AG04450 (cell line): ENCODE results near the gene KCNMB2. TPM values are rescaled to one million over a fixed set of nuclear protein-coding genes. Genes with fewer than 3 reads are reported as not detected.

Experiments used
- CTCF ChIA-PET: fragments of 300-600, 350-600 bp; formaldehyde crosslinking; extraction: SDS; loops from one replicate; lab custom pipeline; 2022; ENCODE audit warnings: antibody characterized with exemption, inconsistent platforms; lab: Charles Lee
- POLR2A ChIA-PET: fragments of 350-600 bp; formaldehyde crosslinking; extraction: SDS; loops from one replicate; lab custom pipeline; 2021; ENCODE audit warnings: antibody characterized with exemption, inconsistent platforms; lab: Yijun Ruan, JAX
- DNase-seq: peaks from one replicate; pipeline ENCODE4 v3.0.0-alpha.2; 2011; ENCODE audit warnings: low read depth, low spot score
- H3K27ac ChIP-seq: one replicate; pipeline ENCODE4 v1.5.1; 2012; ENCODE audit warnings: low read depth, low read length, control low read depth
- H3K27me3 ChIP-seq: one replicate; pipeline ENCODE4 v1.6.0; 2012; ENCODE audit warnings: low read length; ENCODE audit not compliant: control insufficient read depth, insufficient read depth
- H3K4me3 ChIP-seq: 2 replicates; pipeline ENCODE4 v1.5.1; 2011; ENCODE audit warnings: mild to moderate bottlenecking, low read depth, low read length, control low read depth
- H3K9me3 ChIP-seq: 2 replicates; pipeline ENCODE4 v1.5.1; 2012; ENCODE audit warnings: low read length; ENCODE audit not compliant: control insufficient read depth, insufficient read depth
- polyA plus RNA-seq: library from polyadenylated mRNA; depleted of rRNA; stranded (reverse); fragments of >200 nt; gene quantifications from 2 replicates; pipeline ENCODE4 v1.2.3, GENCODE V29; 2011
- TF ChIP-seq, protein P1 (sequence below): IDR thresholded peaks from 2 replicates; pipeline ENCODE4 v1.5.1; 2011; ENCODE audit warnings: low read depth, low read length, control low read depth, inconsistent platforms

KCNMB2 gene
- polyA plus RNA-seq, 1 experiment: not detected

DNA sequence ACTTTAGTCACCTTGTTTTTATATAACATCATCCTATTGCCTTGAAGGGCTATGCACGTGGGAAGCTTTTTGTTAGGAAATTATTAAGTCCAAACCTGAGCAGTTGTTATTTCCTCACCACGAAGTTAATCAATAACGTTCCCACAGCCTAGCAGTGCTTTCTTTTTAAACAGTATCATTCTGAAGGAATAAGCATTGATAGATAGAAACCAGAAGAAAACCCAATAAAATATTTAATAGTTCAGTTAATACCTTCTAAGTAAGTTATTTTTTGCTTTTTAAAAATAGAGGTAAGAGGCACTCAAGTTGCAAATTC, 149.3 kb downstream of the KCNMB2 start:
- Histone ChIP-seq H3K9me3 (no peaks in the 10 kb centered on the region), H3K27me3 (no peaks in the 10 kb centered on the region), H3K27ac (no peak overlapping the region), H3K4me3 (no peak overlapping the region)
- CTCF ChIA-PET: no interaction called here
- TF ChIP-seq, protein P1, sequence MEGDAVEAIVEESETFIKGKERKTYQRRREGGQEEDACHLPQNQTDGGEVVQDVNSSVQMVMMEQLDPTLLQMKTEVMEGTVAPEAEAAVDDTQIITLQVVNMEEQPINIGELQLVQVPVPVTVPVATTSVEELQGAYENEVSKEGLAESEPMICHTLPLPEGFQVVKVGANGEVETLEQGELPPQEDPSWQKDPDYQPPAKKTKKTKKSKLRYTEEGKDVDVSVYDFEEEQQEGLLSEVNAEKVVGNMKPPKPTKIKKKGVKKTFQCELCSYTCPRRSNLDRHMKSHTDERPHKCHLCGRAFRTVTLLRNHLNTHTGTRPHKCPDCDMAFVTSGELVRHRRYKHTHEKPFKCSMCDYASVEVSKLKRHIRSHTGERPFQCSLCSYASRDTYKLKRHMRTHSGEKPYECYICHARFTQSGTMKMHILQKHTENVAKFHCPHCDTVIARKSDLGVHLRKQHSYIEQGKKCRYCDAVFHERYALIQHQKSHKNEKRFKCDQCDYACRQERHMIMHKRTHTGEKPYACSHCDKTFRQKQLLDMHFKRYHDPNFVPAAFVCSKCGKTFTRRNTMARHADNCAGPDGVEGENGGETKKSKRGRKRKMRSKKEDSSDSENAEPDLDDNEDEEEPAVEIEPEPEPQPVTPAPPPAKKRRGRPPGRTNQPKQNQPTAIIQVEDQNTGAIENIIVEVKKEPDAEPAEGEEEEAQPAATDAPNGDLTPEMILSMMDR: no peak
- no peak for DNase-seq
- POLR2A ChIA-PET: no interaction called here

DNA sequence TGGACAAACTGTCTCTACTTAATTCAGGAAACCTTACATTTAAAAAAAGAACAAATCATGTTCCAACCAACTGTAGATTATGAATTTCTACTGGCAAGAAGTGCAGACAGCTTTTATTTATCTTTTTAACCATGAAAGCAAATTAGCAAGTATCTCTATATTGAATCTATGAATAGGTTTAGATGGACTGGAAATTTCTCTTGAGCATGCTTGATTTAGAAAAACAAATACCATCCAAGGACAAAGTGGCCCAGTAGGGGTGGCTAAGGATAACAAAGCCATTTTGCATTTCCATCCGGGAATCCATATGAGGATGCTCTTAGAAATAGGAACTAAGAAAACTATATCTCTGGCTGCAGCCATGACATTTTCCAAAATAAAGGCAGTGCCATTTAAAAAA, 150.6 kb downstream of the KCNMB2 start:
- ChIA-PET POLR2A (no interaction called here), CTCF (no interaction called here)
- Histone ChIP-seq H3K9me3 (no peaks in the 10 kb centered on the region), H3K4me3 (no peak overlapping the region), H3K27ac (no peak overlapping the region), H3K27me3 (no peaks in the 10 kb centered on the region)
- TF ChIP-seq, protein P1: no peak
- DNase-seq: no peak

DNA sequence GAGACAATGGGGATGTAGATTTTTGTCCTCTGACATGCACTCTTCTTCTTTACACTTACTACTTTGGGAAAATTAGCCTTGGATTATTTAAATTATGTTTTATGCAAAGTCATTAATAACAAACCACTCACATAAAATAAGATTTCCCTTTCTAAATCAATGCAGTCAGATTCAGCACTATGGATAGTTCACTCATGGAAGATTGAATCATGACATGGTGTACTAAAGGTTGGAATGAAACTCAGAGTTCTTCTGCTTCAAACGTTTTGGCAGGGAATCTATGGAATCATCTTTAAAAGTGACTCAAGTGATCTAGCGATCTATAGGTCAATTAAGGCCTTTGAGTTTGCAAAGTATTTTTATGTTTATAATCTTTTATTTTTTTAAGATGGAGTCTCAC, 154.3 kb downstream of the KCNMB2 start:
- DNase-seq: no peak
- TF ChIP-seq, protein P1: no peak
- H3K9me3 ChIP-seq: no peaks in the 10 kb centered on the region
- H3K27ac ChIP-seq: no peak overlapping the region
- POLR2A ChIA-PET: no interaction called here
- CTCF ChIA-PET: no interaction called here
- H3K27me3 ChIP-seq: no peaks in the 10 kb centered on the region
- no peak overlapping the region for H3K4me3 ChIP-seq

DNA sequence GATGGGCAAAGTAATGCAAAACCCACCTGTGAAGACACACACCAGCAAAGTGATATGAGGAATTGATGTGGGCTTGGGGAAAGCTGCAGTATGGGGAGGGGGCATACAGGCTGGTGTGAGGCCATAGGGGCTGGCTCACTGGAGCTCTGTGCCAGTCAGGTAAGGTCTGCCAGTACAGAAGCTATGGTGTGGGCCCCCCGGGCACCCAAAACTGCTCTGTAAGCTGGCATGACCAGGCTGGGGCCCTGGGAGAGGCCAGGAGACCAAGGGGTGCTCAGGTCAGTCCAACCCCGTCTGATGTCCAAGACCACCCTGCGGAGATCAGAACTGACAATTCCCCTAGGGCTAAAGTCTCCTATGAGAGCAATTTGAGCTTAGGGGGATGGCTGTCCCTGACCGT, 163.1 kb downstream of the KCNMB2 start:
- TF ChIP-seq, protein P1: no peak
- no peak overlapping the region for H3K4me3 ChIP-seq
- no peaks in the 10 kb centered on the region for H3K27me3 ChIP-seq
- peaks cover 7% of the 10 kb centered on the region; the same call in 1 of the 2 replicates for H3K9me3 ChIP-seq
- ChIA-PET CTCF (no interaction called here), POLR2A (no interaction called here)
- no peak for DNase-seq
- no peak overlapping the region for H3K27ac ChIP-seq

DNA sequence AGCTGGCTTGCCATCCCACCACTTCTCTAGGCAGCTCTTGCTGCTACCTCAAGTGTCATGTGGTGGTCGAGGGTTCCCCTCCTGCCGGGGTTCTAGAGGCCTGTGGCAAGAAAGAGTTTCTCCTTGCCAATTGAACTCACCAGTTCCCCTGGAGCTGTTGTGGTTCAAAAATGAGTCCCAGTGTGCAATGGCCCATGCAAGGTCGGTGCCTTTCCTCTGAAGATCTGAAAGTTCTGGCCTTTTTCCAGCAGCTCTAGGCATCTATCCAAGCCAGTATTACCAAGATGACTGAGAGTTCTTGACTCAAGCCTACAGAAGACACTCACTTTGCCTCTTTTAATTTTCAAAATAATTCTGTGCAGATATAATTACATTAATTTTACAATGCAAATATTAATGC, 163.6 kb downstream of the KCNMB2 start:
- DNase-seq: no peak
- POLR2A ChIA-PET: no interaction called here
- CTCF ChIA-PET: interaction anchor here (0.7 kb wide), 1 partner anchor 313 kb away, joined by 3 read pairs; no protein-coding TSS in a partner anchor
- TF ChIP-seq, protein P1: no peak
- Histone ChIP-seq H3K9me3 (peaks cover 7% of the 10 kb centered on the region; the same call in 1 of the 2 replicates), H3K27ac (no peak overlapping the region), H3K27me3 (no peaks in the 10 kb centered on the region), H3K4me3 (no peak overlapping the region)
